ENCODE results near the gene CROT.

The CROT gene

DNA sequence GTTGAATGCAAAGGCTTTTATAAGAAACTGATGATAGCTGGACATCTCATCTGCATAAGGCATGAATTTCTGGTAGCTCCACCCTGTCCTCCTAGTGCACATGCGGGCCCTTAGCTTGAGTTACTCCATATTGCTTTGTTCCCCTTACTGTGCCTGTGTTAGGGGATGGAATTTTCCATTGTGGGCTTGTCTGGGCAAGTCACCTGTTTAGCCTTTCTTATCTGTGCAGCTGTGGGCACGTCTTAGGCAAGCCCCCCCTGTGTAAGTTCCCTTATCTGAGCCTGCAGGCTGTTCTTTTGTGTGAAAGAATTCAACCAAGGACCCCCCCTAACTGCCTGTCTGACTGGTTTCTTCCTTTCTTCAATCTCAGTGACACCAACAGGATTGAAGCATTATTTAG, 14.5 kb upstream of the CROT start:
- Histone ChIP-seq H3K27me3 (ENCODE audit: insufficient read depth, low read length) (no peaks in the 10 kb centered on the region), H3K4me2 (ENCODE audit: low read length) (no peak overlapping the region), H3F3A (ENCODE audit: insufficient read depth, low read length) (no peaks in the 10 kb centered on the region), H3K9me3 (ENCODE audit: low read length) (peaks cover 25% of the 10 kb centered on the region), H3K4me1 (ENCODE audit: insufficient read depth, low read length, severe bottlenecking) (peaks cover 11% of the 10 kb centered on the region), H3K36me3 (ENCODE audit: insufficient read depth, low read length) (no peaks in the 10 kb centered on the region), H3K79me2 (ENCODE audit: insufficient read depth, low read length) (no peaks in the 10 kb centered on the region), H3K27ac (ENCODE audit: low read depth, low read length, poor library complexity, severe bottlenecking) (peak overlapping the region; percentile 41), H4K20me1 (ENCODE audit: insufficient read depth, low read length) (no peaks in the 10 kb centered on the region), H3K9me2 (ENCODE audit: low read depth, low read length) (no peaks in the 10 kb centered on the region), H3K9ac (ENCODE audit: low read length) (no peak overlapping the region), H3K4me3 (ENCODE audit: low read depth, low read length, poor library complexity, severe bottlenecking) (no peak overlapping the region), H2AFZ (ENCODE audit: low read length) (no peak overlapping the region)
- no peak for TF ChIP-seq EZH2 (IDR thresholded peaks at IDR 0.05; ENCODE audit: borderline replicate concordance, low read length)
- TF ChIP-seq, protein P1, sequence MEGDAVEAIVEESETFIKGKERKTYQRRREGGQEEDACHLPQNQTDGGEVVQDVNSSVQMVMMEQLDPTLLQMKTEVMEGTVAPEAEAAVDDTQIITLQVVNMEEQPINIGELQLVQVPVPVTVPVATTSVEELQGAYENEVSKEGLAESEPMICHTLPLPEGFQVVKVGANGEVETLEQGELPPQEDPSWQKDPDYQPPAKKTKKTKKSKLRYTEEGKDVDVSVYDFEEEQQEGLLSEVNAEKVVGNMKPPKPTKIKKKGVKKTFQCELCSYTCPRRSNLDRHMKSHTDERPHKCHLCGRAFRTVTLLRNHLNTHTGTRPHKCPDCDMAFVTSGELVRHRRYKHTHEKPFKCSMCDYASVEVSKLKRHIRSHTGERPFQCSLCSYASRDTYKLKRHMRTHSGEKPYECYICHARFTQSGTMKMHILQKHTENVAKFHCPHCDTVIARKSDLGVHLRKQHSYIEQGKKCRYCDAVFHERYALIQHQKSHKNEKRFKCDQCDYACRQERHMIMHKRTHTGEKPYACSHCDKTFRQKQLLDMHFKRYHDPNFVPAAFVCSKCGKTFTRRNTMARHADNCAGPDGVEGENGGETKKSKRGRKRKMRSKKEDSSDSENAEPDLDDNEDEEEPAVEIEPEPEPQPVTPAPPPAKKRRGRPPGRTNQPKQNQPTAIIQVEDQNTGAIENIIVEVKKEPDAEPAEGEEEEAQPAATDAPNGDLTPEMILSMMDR (IDR thresholded peaks at IDR 0.05; ENCODE audit: low read length) = no peak

DNA sequence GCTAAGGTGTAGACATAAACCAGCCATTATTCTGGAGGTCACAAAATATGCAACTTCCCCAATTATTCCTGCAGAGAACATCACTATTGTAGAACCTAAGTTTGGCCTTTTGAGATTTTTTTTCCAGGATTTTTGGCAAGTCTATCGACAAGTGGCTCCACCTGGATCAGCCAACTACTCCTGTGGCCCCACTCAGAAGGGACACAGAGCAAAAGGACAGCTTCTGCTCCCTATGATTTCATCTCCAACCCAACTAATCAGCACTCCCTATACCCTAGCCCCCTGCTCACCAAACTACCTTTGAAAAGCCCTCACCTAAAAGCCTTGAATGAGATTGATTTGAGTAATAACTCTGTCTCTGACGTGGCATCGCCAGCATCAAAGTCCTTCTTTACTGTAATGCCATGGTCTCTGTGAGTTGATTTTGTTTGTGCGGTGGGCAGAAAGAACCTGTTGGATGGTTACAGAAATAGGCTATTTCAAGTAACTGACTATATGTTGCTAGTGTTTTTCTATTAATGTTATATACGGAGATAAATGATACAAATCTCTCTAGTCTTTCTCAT, 13.7 kb upstream of the CROT start:
- H3F3A ChIP-seq (ENCODE audit: insufficient read depth, low read length) = no peaks in the 10 kb centered on the region
- H3K36me3 ChIP-seq (ENCODE audit: insufficient read depth, low read length) = no peaks in the 10 kb centered on the region
- H3K9me2 ChIP-seq (ENCODE audit: low read depth, low read length) = no peaks in the 10 kb centered on the region
- no peak overlapping the region for H3K4me3 ChIP-seq (ENCODE audit: low read depth, low read length, poor library complexity, severe bottlenecking)
- H3K9ac ChIP-seq (ENCODE audit: low read length) = no peak overlapping the region
- TF ChIP-seq, protein P1 (IDR thresholded peaks at IDR 0.05; ENCODE audit: low read length) = no peak
- TF ChIP-seq EZH2 (IDR thresholded peaks at IDR 0.05; ENCODE audit: borderline replicate concordance, low read length) = no peak
- H3K27me3 ChIP-seq (ENCODE audit: insufficient read depth, low read length) = no peaks in the 10 kb centered on the region
- peak overlapping the region; percentile 41 for H3K27ac ChIP-seq (ENCODE audit: low read depth, low read length, poor library complexity, severe bottlenecking)
- no peaks in the 10 kb centered on the region for H3K79me2 ChIP-seq (ENCODE audit: insufficient read depth, low read length)
- no peak overlapping the region for H3K4me2 ChIP-seq (ENCODE audit: low read length)
- peaks cover 22% of the 10 kb centered on the region for H3K9me3 ChIP-seq (ENCODE audit: low read length)
- H3K4me1 ChIP-seq (ENCODE audit: insufficient read depth, low read length, severe bottlenecking) = peaks cover 11% of the 10 kb centered on the region
- no peaks in the 10 kb centered on the region for H4K20me1 ChIP-seq (ENCODE audit: insufficient read depth, low read length)
- no peak overlapping the region for H2AFZ ChIP-seq (ENCODE audit: low read length)

DNA sequence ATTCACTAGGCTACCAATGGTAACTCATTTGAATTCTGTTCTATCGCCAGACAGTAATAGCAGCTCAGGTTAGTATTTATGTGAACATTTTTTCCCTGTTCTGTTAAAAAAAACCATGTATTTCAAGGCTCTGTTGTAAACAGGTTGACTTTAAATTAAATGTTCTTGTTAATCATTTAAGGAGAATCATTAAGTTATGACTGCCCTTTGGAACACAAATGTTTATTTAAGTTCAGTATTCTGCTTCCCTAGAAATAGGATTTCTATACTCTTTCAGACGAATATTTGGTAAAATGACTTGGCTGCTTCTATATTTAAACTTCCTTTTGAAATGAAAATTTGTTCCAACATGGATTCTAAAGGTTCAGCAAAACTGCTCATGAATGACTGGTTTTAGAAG, 13.1 kb upstream of the CROT start:
- peaks cover 16% of the 10 kb centered on the region for H3K9me3 ChIP-seq (ENCODE audit: low read length)
- H3K79me2 ChIP-seq (ENCODE audit: insufficient read depth, low read length) = no peaks in the 10 kb centered on the region
- H3K9me2 ChIP-seq (ENCODE audit: low read depth, low read length) = no peaks in the 10 kb centered on the region
- no peaks in the 10 kb centered on the region for H4K20me1 ChIP-seq (ENCODE audit: insufficient read depth, low read length)
- no peaks in the 10 kb centered on the region for H3K36me3 ChIP-seq (ENCODE audit: insufficient read depth, low read length)
- H3K4me2 ChIP-seq (ENCODE audit: low read length) = no peak overlapping the region
- TF ChIP-seq, protein P1 (IDR thresholded peaks at IDR 0.05; ENCODE audit: low read length) = no peak
- TF ChIP-seq EZH2 (IDR thresholded peaks at IDR 0.05; ENCODE audit: borderline replicate concordance, low read length) = no peak
- H3K9ac ChIP-seq (ENCODE audit: low read length) = no peak overlapping the region
- no peaks in the 10 kb centered on the region for H3F3A ChIP-seq (ENCODE audit: insufficient read depth, low read length)
- no peaks in the 10 kb centered on the region for H3K27me3 ChIP-seq (ENCODE audit: insufficient read depth, low read length)
- H3K27ac ChIP-seq (ENCODE audit: low read depth, low read length, poor library complexity, severe bottlenecking) = no peak overlapping the region
- no peak overlapping the region for H3K4me3 ChIP-seq (ENCODE audit: low read depth, low read length, poor library complexity, severe bottlenecking)
- no peak overlapping the region for H2AFZ ChIP-seq (ENCODE audit: low read length)
- H3K4me1 ChIP-seq (ENCODE audit: insufficient read depth, low read length, severe bottlenecking) = peaks cover 11% of the 10 kb centered on the region

Measured in OCI-LY1 (cell line).